NAMALWA (cell line): ENCODE measurements around the gene ARF1.

Experiments
- DNase-seq: peaks from one replicate; pipeline ENCODE4 v3.0.0-alpha.2; 2015; ENCODE audit warnings: low spot score

Gene ARF1

DNA sequence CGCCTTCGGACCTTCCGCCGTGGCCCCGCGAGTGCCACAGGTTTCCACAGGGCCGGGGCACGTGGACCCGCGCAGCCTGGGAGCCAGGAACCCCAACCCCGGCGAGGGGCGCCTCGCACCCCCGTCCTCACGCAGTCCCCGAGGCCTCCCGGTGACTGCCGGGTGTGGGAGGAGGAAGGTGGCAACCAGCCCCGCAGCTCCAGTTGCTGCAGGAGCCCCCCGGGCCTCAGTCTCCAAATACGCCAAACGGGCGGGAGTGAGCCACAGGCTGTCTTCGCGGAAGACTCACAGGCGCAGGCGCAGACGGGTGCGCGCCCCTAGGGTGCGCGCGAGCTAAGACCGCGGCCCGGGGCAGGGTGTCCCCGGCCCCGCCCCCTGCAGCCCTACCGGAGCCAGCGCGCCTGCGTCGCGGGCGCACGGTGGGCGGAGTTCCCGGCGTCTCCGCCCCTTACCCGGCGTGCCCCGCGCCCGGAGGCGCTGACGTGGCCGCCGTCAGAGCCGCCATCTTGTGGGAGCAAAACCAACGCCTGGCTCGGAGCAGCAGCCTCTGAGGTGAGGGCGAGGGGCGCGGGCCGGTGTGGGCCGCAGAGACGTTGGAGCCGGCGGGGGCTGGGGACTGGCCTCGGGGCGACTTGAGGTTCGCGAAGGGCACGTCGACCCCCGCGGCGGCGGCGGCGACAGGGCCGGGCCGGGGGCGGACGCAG is at the start of gene ARF1:
ARF1 (plus strand) TSS at position 495 of the 704 bp plus-strand sequence. CDS start 14,407 bp downstream, outside the sequence.
- DNase-seq: peak; percentile 95

DNA sequence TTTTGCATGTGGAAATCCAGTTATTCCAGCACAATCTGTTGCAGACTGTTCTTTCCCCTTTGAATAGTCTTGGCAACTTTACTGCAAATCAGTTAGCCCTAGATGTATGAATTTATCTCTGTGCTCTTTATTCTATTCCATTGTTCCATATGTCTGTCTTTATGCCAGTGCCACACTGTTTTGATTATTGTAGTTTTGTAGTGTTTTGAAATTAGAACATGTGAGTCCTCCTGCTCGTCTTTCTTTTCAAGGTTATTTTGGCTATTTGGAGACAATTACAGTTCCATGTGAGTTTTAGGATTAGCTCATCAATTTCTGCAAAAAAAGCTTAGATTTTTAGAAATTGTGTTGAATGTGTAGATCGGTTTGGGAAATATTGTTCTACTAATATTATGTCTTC is 49.1 kb upstream of the ARF1 start:
- no peak for DNase-seq

DNA sequence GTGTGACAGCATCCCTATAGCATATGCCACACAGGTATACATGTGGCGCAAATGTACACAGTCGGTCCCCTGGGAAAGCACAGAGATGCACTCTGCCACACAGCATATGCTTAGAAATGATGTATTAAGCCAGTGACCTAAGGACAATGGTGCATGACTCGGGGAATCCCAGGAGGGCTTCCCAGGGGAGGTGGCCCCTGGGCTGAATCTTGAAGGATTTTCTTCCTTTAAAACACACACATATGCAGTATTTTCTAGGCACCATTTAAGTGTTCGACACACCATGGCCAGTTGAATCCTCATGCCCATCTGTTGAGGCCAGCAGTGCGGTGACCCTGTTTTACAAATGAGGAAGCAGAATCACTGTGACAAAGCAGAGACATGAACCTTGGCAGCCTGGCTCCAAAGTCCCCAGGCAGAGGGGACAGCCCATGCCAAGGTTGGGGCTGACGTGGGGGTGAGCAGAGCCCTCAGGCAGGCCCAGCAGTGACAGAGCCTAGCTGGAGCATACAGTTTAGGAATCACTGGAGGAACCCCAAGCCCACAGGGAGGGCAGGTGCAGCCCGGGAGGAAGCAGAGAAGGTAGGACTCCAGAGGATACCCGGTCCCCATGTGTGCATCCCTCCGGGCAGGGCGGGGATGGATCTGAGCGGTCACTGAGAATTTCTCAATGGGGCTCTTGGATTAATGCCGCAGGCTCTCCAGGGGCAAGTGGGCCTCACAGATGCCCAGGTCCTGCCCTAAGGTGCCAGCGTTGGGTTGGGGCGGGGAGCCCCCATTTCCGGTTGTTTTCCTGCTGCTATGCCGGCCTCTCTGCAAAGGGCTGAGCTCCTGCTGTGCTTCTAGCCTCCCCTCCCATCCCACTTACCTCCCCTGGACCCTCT is 47.3 kb upstream of the ARF1 start:
- DNase-seq: no peak

DNA sequence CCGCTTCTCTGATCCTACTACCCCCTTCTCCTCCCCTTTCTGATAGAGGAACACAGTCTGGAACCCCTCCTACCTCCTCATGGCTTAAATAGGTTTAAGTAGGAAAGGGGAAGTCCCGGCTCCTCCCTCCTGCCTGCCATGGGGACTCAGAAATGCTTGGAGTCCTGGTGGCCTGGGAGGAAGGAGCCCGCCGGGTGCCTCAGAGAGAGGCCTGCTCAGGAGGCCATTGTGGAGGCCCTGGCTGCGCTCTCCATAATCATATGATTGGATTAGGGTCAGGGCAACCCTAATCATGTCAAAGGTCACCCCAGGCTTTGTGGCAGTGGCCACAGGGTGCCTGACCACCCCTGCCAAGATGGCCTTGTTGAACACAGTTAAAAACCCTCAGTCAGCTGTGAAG is 46.7 kb upstream of the ARF1 start:
- no peak for DNase-seq

DNA sequence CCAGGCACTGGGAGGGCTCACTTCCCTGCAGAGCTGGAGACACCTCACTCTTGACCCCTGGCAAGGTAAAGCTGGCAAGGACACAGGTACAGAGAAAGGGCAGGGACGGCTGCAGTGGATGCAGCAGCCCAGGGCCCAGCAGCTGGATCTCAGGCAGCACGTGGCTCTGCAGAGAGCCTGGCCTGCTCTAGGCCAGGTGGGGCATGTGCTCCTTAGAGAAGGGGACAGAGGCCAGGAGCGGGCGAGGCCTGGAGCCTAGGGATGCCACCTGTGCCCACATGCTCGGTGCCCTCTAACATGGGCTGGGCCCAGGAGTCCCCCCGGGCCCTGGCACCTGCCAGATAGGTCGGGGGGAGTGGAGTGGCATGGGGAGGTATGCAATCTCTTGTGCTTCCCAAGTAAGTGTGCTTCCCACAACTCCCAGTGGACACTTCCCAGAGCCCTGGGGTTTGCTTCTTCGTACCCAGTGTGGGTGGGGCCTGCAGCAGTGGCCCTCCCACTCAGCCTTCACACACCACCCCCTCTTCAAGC is 45.7 kb upstream of the ARF1 start:
- DNase-seq: no peak

DNA sequence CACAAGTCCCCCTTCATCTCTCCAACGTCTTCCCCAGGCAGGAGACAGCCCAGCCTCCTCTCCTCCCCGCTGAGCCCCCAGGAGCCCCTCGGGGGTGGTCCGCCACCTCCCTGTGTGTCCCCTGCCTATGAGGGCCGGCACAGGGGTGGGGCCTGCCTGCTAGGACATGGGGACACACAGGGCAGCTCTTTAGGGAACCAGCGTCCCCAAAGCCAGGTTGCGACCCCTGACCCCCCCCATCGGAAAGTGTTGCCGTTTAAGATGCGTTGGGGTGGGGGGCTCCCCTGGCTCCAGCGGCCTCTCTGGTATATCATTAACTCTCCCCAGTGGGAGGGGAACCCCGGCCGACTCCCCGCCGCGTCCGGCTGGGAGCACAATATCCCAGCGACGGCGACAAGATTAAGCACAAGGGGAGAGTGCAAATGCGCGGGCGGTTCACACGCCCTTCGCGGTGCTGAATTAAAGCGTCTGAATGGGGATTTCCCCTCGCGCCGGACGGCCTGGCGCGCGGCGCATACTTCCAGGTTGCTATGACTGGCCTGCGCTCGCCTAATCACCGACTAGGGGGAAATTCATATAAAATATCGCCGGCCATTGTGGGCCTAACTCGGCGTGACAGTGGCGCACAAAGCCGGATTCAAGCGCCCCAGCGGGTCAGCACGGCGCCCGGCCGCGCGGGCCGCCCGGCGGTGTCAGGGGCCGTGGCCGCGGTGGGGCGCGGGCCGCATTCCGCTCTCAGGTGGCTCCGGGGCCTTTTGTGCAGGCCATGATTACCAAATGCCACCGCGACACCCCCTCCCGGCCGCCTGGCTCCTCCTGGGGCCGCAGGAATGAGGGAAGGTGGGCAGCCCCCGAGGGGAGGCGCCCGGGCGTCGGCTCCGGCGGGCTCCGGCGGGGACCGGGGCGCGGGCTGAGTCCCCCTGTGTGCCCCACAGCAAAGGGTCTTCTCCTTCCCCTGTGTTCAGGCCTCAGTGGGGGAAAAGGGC is 44.8 kb upstream of the ARF1 start:
- DNase-seq: no peak

DNA sequence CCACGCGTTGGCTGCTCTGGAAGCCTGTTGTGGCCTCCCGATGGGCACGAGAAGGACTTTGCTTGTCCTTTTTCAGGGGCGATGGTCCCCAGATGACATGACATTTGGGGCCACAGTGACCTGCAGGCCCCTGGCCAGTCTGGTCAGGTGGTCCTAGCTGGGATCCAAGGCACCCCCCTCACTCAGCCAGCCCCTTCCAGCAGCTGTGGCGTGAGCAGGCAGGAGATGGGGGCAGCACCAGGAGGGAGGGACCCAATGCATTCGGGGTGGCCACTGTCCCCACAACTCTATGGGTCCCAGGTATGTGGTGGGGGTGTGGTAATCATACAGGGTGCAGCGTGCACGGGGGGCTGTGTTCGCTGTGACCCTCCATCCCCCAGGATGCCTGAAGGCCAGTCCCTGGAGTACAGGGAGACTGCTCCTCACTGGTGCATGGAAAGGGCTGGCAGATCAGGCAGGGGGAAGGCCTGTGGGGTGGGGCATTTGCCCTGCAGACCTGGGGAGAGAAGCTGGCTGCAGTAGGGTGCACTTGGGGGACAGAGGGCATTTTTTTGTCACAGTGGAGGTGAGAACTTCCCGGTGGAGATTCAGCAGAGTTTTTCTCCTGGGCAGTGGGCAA is 44.0 kb upstream of the ARF1 start:
- no peak for DNase-seq

DNA sequence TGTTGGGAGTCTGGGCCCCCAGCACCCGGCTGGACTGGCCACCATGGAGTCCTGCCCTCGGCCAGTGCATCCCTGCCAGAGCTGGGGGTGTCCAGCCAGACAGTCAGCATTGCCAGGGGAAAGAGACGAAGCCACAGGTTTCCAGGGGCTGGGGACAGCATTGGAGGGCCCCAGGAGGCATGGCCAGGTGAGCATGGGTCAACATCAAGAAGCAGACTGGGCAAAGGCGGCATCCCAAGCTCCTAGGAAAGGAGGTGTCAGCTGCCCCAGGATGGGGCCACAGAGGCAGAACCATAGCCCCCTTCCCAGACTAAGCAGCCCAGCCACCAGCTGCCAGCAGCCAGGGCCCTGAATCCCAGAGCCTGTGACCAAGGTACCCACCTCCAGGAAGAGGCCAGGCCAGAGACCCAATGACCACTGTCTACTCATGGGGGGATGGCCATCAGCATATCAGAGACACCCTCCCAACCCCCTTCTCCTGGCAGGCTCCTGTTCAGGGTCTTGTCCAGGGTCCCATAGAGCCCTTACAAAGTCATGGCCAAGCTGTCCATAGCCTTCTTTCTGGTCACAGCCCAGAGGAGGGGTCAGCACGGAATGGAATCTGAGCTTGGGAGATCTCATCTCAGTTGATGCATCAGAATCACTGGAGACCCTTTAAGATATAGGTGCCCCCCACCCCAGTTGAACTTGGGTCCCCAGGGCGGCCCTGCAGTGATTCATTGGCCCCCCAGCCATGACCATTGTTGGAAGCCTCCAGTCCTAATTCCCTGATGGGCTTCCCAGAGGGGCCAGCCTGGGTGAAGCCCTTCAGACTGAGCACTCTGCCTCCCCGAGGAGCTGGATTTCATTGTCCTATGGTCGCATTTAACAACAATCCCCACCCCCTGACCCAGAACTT is 43.3 kb upstream of the ARF1 start:
- DNase-seq: no peak

DNA sequence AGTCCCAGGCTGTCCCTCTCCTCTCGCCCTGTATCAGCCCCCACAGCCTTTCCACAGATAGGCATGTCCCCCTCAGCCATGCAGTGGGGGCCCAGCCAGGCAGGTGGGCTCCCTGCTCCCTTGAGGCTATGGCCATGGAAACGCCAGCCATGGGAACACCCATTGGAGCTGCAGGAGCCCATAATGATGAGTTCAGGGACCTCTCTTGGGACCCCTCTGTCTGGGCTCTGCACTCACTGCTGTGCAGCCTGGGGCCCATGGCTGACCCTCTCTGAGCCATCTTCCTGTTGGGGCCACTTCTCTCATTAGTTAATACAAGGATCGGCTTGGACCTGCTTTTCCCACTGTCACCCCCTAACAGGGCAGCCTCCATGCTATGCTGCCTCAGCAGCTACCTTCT is 42.5 kb upstream of the ARF1 start:
- no peak for DNase-seq

DNA sequence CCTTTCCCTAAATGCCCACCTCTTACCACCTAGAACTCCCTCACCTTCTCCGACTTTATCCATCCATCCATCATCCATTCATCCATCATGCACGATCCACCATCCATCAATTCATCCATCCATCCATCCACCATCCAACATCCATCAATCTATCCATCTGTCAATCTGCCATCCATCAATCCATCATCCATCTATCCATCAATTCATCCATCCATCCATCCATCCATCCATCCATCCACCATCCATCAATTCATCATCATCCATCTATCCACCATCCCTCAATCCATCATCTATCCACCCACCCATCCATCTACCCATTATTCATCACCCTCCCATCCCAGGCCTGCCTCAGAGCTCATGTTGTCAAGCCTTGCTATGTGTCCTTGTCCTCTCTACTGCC is 41.2 kb upstream of the ARF1 start:
- DNase-seq: no peak

DNA sequence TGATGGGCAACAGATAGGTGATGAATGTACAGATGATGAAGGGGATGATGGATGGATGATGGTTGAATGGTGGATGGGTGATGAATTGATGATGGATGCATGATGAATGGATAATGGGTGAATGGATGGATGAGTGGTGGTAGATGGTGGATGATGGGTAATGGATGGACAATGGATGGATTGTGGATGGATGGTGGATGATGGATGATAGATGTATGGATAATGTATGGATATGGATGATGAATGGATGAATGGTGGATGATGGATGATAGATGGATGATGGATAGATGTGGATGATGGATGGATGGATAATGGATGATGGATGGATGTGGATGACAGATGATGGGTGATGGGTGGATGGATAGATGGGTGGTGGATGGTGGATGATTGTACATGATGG is 40.0 kb upstream of the ARF1 start:
- no peak for DNase-seq

DNA sequence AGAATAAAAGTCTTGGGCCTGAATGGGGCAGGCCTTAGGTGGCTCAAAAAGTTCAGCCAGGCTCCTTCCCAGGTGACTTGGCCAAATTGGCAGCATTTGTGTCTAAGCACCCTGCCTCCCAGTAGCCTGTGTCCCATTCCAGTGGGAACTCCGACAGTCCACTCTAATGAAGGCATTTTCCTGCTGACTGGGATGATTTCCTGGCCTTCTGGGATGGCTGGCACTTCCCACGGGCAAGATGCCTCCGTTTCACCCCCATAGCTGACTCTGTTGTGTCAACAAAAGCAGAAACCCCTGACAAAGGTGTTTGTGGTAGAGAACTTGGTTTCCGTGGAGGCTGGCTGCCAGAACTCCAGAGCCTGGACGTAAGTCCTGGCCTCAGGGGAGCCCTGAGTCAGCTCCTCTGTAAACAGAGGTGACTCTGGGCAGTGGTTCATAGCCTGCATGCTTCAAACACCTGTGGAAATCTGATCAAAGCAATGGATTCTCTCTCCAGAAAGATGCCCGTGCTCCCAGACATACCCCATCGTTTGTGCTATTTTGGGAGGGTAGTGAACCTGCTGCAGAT is 39.1 kb upstream of the ARF1 start:
- no peak for DNase-seq

DNA sequence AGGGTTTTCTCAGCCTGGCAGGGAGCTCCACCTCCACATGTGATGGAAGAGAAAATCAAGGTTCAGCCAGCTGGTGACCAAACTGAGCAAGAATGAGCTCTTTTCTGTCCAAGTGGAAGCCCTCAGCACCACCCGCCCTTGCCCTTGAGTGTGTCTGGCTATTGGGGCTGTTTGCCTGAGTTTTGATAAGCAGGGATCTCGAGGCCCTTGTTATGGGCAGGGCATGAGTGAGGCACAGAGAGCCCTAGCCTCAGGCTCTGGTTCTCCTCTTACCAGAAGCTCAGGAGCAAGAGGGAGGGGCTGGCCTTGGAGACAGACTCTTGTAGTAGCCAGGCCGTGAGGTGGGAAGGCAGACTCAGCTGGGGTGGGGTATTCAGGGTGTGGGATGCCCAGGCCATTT is 37.5 kb upstream of the ARF1 start:
- no peak for DNase-seq

DNA sequence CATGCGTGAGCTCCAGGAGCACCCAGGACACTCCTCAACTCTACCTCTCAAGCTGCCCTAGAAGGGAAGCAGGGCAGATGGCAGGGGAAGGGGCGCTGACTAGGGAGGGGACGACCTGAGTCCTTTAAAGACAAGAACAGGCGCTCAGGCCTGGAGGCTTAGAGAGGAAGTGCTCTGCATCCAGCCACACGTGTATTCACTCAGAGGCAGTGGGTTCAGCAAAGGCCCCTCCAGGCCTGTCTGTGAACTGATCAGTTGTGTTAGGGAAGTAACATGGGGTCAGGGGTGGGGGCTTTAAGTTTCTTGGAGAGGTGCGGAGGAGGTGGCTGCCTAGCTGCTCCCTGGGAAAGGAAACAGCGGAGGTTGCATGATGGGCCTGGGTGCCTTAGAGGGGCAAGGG is 37.1 kb upstream of the ARF1 start:
- DNase-seq: no peak

DNA sequence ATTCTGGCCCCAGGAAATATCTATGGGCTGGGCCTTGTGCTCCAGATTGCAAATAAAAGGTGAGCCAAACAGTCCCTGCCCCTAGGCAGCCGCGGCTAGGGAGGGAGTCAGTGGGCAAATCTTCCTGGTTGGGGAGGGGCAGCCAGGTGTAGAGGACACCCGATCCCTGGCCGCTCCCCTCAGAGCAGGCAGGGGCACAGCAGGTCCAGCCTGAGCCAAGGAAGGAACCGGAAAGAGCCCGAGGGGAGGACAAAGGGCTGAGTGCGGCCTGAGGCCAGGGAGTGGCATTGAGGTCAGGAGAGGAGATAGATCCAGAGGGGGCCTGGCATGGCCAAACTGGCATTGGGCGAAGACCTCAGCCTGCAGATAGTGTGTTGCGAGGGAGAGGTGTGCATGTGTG is 36.6 kb upstream of the ARF1 start:
- no peak for DNase-seq

DNA sequence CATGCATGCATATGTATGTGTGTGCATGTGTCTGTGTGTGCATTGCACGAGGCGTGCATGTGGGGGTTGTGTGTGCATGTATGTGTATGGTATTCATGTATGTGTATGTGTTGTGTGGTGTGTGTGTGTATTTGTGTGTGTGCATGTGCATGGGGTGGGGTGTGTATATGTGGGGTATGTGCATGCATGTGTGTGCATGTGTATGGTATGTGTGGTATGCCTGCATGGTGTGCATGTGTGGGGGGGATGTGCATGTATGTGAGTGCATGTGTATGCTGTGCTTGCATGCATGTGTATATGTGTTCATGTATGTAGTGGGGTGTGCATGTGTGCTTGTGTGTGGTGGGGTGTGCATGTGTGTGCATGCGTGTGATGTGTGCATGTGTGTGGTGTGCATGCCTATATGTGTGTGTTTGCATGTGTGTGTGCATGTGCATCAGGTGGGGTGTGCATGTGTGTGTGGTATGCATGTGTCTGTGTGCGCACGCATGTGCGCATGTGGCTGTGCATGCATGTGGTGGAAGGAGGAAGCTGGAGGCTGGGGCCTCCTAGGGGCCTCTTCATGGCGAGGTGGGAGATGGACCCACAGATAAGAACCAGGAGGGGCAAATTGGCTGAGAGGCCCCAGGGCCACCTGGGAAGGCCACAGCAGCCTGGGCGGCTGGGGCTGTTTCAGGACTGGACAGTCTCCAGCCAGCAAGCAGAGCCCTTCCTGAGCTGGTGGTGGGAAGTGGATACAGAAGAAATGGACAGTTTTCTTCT is 35.9 kb upstream of the ARF1 start:
- DNase-seq: no peak

DNA sequence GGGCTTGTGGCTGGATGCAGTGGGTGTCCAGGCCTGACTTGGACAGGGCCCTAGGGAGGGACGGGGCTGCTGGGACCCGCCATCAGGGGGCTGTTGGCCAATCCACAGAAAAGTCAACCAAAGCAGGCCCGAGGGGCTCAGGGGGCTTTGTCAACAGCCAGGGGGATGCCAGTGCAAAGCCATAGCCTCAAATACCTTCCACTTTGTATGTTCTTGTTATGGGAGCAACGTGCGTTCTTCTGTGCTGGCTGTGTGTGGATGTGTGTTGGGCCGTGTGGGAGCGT is 35.4 kb upstream of the ARF1 start:
- DNase-seq: no peak

DNA sequence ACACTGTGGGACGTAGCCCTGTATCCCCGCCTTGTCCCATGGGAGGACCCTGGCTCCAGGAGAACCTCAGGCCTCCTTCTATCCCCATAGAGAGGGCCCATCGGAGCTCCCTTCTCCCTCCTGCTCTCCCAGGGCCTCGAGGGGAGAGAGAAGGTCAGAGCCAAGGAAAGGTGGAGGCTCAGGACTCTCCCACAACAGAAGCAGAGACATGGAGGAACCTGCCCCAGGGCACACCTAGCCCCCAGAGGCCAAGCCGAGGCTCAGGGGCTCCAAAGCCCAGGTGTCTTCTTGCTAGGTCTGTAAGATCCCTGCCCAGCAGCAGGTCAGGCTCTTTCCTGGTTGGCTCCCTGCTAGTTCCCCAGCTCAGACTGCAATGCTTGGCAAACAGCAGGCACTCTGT is 34.4 kb upstream of the ARF1 start:
- DNase-seq: no peak

DNA sequence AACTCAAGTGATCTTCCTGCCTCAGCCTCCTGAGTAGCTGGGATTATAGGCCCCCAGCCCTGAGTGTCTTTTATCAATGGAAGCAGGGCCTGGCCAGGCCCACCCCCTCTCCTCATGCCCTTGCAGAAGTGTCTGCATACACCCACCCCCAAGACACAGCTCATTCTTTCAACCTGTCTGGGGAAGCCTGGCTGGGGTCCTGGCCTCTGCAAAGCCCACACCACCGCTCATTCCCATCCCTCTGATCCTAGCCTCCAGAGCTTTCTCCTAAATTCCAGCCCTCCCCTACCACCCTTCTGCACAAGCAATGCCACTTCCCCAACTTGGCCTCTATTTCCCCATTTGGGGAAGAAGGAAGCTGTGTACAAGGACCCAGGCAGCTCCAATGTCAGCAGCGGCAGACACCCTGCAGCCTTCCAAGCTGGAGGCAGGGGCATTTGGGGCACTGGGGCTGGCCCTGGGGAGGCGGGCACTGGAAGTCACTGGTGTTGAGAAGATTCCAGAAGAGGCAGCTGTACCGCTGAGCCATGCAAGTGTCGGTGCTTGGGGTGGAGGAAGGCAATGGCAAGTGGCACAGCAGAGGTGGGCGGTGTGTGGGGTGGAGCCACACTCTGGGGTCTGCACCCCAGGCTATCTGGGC is 33.7 kb upstream of the ARF1 start:
- DNase-seq: no peak
